Brain microvascular endothelial cell (primary cell): ENCODE data around the gene KCNJ15.

Experiments
- DNase-seq: peaks from one replicate; pipeline ENCODE4 v3.0.0-alpha.2; 2020
- H3K27ac ChIP-seq: fragments of 250-450 bp; sonication (Bioruptor Pico); 2 replicates; pipeline ENCODE4 v1.5.1; 2020; ENCODE audit warnings: mild to moderate bottlenecking, moderate library complexity
- H3K27me3 ChIP-seq: fragments of 250-450 bp; sonication (Bioruptor Pico); replicated peaks from 2 replicates; pipeline ENCODE4 v1.5.1; 2020; ENCODE audit warnings: mild to moderate bottlenecking
- H3K36me3 ChIP-seq: fragments of 250-450 bp; sonication (Bioruptor Pico); replicated peaks from 2 replicates; pipeline ENCODE4 v1.5.1; 2020; ENCODE audit warnings: mild to moderate bottlenecking
- H3K4me3 ChIP-seq: 2 replicates; pipeline ENCODE4 v1.5.1; 2011; ENCODE audit warnings: low read depth, mild to moderate bottlenecking, control low read depth, low read length, moderate library complexity
- in situ Hi-C: cut with HindIII; loops from 2 replicates; pipeline ENCODE4 v1.10.0; 2017; ENCODE audit warnings: low sequenced_read_pairs, low pct_ligation_motif_present
- TF ChIP-seq, protein P1 (sequence below): IDR thresholded peaks from 2 replicates; pipeline ENCODE4 v1.5.1; 2011; ENCODE audit warnings: low read depth, mild to moderate bottlenecking, moderate library complexity, low read length, control low read depth, inconsistent platforms; ENCODE audit errors: missing control alignments

KCNJ15 gene

DNA sequence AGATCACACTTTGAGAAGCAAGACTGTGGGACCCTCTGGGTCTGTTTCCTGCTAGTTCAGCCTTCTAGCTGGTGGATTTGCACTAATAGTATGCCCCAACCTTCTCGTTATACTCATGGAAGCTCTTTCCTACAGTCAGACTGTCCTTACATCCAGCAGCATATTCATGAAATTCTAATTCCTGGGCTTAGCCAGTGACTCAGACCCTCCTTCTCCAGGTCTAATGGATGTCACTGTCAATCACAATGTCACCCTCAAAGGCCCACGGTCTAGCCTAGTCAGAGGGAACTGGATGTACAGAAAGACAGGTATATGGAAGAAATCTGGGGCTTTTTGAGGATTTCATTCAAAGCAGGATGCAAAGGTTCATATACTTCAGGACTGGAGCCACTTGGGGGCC lies 72.4 kb downstream of the KCNJ15 start:
- Histone ChIP-seq H3K27ac (no peak overlapping the region), H3K4me3 (no peak overlapping the region), H3K36me3 (no peaks in the 10 kb centered on the region), H3K27me3 (no peaks in the 10 kb centered on the region)
- DNase-seq: no peak
- in situ Hi-C loops: no loop called here
- TF ChIP-seq, protein P1, sequence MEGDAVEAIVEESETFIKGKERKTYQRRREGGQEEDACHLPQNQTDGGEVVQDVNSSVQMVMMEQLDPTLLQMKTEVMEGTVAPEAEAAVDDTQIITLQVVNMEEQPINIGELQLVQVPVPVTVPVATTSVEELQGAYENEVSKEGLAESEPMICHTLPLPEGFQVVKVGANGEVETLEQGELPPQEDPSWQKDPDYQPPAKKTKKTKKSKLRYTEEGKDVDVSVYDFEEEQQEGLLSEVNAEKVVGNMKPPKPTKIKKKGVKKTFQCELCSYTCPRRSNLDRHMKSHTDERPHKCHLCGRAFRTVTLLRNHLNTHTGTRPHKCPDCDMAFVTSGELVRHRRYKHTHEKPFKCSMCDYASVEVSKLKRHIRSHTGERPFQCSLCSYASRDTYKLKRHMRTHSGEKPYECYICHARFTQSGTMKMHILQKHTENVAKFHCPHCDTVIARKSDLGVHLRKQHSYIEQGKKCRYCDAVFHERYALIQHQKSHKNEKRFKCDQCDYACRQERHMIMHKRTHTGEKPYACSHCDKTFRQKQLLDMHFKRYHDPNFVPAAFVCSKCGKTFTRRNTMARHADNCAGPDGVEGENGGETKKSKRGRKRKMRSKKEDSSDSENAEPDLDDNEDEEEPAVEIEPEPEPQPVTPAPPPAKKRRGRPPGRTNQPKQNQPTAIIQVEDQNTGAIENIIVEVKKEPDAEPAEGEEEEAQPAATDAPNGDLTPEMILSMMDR: no peak

DNA sequence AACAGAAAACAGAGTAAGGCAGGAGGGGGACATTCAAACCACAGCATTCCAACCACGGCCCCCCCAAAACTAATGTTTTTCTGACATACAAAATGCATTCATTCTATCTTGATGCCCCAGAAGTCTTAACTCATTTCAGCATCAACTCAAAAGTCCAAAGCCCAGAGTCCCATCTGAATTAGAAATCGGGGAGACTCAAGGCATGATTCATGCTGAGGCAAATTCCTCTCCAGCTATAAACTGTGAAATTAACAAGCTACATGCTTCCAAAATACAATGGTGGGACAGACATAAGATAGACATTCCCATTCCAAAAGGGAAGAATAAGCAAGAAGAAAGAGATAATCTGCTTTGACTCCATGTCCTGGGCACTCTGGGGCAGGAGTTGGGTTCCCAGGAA lies 73.9 kb downstream of the KCNJ15 start:
- TF ChIP-seq, protein P1: no peak
- in situ Hi-C loops: no loop called here
- no peak for DNase-seq
- no peaks in the 10 kb centered on the region for H3K36me3 ChIP-seq
- no peak overlapping the region for H3K4me3 ChIP-seq
- no peaks in the 10 kb centered on the region for H3K27me3 ChIP-seq
- H3K27ac ChIP-seq: no peak overlapping the region

DNA sequence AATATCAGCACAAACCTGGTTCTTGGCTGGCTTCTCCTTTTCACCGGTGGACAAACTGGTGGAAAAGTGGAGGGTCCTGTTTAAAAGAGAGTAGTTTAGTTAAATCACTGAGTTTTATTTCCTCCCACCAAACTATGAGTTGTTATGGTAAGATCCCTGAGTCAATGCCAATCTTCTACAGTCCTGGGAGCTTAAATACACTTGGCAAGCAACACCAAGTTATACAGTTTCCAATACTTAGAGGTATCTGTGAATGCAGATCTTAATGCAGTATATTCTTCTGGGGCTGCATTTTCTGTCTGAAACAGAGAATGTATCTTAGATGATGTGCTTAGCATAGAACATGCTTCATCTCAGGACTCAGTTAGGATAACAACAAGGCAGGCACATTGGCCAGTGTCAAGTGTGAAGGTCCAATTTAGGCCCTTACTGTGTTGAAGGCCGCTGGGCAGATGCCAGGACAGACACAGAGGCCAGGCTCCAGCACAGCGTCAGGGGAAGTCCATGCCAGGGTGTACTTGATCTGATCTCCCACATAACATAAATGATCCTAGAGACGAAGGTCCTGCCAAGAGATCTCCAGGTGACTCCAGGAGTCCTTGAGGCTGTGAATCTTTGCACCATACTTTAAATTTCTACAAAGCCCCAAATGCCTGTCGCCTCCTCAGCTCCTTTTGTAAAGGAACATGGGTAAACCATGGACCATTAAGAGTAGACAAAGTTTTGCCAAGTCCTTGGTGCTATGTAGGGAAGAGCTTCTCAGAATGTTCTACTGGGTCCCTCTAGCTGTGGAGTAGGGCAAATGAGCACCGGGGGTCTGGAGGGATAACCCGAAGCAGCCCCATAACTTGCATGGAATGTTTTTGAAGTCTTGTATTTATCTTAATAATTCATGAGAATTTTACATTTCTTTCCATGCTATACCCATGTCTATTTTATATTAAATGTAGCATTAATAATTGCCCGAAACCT lies 76.8 kb downstream of the KCNJ15 start:
- Histone ChIP-seq H3K4me3 (no peak overlapping the region), H3K36me3 (no peaks in the 10 kb centered on the region), H3K27ac (no peak overlapping the region), H3K27me3 (no peaks in the 10 kb centered on the region)
- in situ Hi-C loops: no loop called here
- TF ChIP-seq, protein P1: peak; percentile 64
- no peak for DNase-seq

DNA sequence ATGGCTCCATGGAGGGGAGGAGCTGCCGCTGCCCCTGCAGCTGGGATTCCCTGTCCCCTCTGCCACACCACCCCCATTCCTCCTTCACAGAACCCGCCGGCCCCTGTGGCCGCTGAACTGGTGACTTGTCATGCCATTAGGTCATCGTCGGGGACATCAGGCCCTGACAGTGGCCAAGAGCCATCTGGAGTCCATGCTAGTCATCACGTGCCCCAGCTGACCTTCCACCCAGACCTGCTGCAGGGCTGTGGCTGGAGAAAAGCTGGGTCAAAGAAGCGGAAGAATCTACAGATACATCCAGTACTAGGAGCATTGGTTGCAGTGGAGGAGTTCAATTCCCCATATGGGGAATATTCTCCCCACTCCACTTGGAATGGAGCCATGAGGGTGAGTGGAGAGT lies 78.1 kb downstream of the KCNJ15 start:
- DNase-seq: no peak
- in situ Hi-C loops: no loop called here
- H3K27ac ChIP-seq: no peak overlapping the region
- no peaks in the 10 kb centered on the region for H3K36me3 ChIP-seq
- TF ChIP-seq, protein P1: no peak
- no peak overlapping the region for H3K4me3 ChIP-seq
- H3K27me3 ChIP-seq: no peaks in the 10 kb centered on the region

DNA sequence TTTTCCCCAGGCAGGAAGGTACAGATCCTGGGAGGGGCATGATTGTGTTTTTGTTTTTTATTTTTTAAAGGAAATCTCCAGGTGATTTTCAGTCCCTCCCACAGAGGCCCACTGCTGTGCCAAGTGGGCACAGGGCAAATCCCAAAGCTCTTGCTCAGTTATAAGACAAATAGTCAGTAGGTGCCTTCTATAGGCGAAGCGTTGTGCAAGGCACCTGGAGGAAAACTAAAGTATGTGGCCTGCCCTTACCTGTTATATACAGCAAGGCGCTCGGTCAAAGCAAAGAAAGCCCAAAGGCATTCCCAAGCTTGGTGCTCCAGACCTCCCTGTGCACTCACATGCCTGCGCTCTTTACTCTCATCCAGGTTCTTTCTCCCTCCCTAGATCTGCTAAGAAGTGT lies 81.0 kb downstream of the KCNJ15 start:
- no peak overlapping the region for H3K4me3 ChIP-seq
- no peaks in the 10 kb centered on the region for H3K27me3 ChIP-seq
- TF ChIP-seq, protein P1: no peak
- H3K27ac ChIP-seq: no peak overlapping the region
- no peaks in the 10 kb centered on the region for H3K36me3 ChIP-seq
- DNase-seq: no peak
- in situ Hi-C loops: no loop called here
